G401 (cell line): Measurements from ENCODE around the gene PLCB1. TPM values are rescaled to one million over a fixed set of nuclear protein-coding genes. Genes with fewer than 3 reads are reported as not detected.
A peak's percentile ranks its signal among the peaks of the same experiment; 100 is the strongest.

Source experiments
- DNase-seq: peaks from one replicate; pipeline ENCODE4 v3.0.0-alpha.2; 2015; ENCODE audit warnings: low spot score
- in situ Hi-C: cut with HindIII; loops from 2 replicates; pipeline ENCODE4 v1.10.0; 2016; ENCODE audit warnings: low sequenced_read_pairs, mixed read lengths
- total RNA-seq: library from RNA; depleted of rRNA; stranded (reverse); fragments of >200 nt; shearing (Covaris generic); gene quantifications from 2 replicates; pipeline ENCODE4 v1.2.3, GENCODE V29; 2014

The PLCB1 gene
- total RNA-seq, 1 experiment from 2014 or later, result not detected

GRCh38 chr20:8673116-8673515, 541.0 kb downstream of the PLCB1 start:
- in situ Hi-C loops, result no loop called here
- peak; percentile 80 for DNase-seq

GRCh38 chr20:8675896-8676295, 543.8 kb downstream of the PLCB1 start:
- in situ Hi-C loops, result no loop called here
- DNase-seq, result no peak

GRCh38 chr20:8678098-8678776, 546.2 kb downstream of the PLCB1 start:
- DNase-seq, result no peak
- in situ Hi-C loops, result no loop called here

GRCh38 chr20:8689337-8689736, 557.3 kb downstream of the PLCB1 start:
- no peak for DNase-seq
- in situ Hi-C loops, result no loop called here

GRCh38 chr20:8690074-8690473, 558.0 kb downstream of the PLCB1 start:
- no peak for DNase-seq
- in situ Hi-C loops, result no loop called here

GRCh38 chr20:8693709-8694108, 561.6 kb downstream of the PLCB1 start:
- DNase-seq, result no peak
- in situ Hi-C loops, result no loop called here

GRCh38 chr20:8700756-8701155, 568.7 kb downstream of the PLCB1 start:
- in situ Hi-C loops, result no loop called here
- DNase-seq, result no peak

GRCh38 chr20:8706961-8707700, 575.1 kb downstream of the PLCB1 start:
- in situ Hi-C loops, result no loop called here
- no peak for DNase-seq

- DNase-seq, result peak; percentile 33
- in situ Hi-C loops, result no loop called here
Measured at GRCh38 chr20:8709627-8710026, 577.6 kb downstream of the PLCB1 start.

- DNase-seq, result no peak
- in situ Hi-C loops, result no loop called here
Measured at GRCh38 chr20:8711501-8711900, 579.4 kb downstream of the PLCB1 start.

- DNase-seq, result no peak
- in situ Hi-C loops, result no loop called here
Measured at GRCh38 chr20:8714206-8714605, 582.1 kb downstream of the PLCB1 start.

- no peak for DNase-seq
- in situ Hi-C loops, result no loop called here
Measured at GRCh38 chr20:8718279-8718678, 586.2 kb downstream of the PLCB1 start.

GRCh38 chr20:8720089-8720488, 588.0 kb downstream of the PLCB1 start:
- DNase-seq, result peak; percentile 25
- in situ Hi-C loops, result no loop called here

GRCh38 chr20:8721098-8721497, 589.0 kb downstream of the PLCB1 start:
- in situ Hi-C loops, result no loop called here
- peak; percentile 79 for DNase-seq

- in situ Hi-C loops, result no loop called here
- DNase-seq, result peak; percentile 84
Measured at GRCh38 chr20:8722277-8722928, 590.3 kb downstream of the PLCB1 start.

- in situ Hi-C loops, result no loop called here
- DNase-seq, result no peak
Measured at GRCh38 chr20:8723296-8723695, 591.2 kb downstream of the PLCB1 start.

GRCh38 chr20:8724884-8725283, 592.8 kb downstream of the PLCB1 start:
- in situ Hi-C loops, result no loop called here
- no peak for DNase-seq

- no peak for DNase-seq
- in situ Hi-C loops, result no loop called here
Measured at GRCh38 chr20:8726460-8726859, 594.4 kb downstream of the PLCB1 start.

GRCh38 chr20:8735014-8735413, 602.9 kb downstream of the PLCB1 start:
- in situ Hi-C loops, result no loop called here
- DNase-seq, result no peak

- in situ Hi-C loops, result no loop called here
- no peak for DNase-seq
Measured at GRCh38 chr20:8735674-8736073, 603.6 kb downstream of the PLCB1 start.
